NCI-H1436 treated with DMSO at 0.1 percent for 48 hours (cell line): Measurements from ENCODE around the gene CDH4.

Experiments used
- DNase-seq: peaks from one replicate; lab custom pipeline; 2025; lab: John Stamatoyannopoulos, UW

CDH4 gene

GRCh38 chr20:61736001-61736635, 484.1 kb downstream of the CDH4 start:
- no peak for DNase-seq

GRCh38 chr20:61736751-61737310, 484.8 kb downstream of the CDH4 start:
- DNase-seq, result no peak

DNA sequence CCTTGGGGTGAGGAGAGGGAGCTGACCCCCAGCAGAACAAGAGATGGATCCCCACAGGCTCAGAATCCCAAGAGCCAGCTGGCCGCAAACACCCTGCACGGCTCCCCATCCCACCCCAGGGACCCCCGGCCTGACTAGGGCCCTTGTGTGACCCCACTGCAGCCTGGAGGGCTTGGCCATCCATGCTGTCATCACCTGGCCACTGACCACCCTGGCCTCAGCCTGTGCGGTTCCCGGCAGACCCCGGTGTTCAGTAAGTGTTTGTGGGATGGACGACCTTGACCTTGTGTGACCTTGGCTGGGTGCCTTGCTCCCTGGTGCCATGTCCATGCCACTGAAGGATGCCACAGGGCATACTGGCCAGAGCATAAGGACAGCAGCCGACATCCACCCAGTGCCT, 485.3 kb downstream of the CDH4 start:
- DNase-seq, result no peak

GRCh38 chr20:61737812-61738443, 485.9 kb downstream of the CDH4 start:
- no peak for DNase-seq

DNA sequence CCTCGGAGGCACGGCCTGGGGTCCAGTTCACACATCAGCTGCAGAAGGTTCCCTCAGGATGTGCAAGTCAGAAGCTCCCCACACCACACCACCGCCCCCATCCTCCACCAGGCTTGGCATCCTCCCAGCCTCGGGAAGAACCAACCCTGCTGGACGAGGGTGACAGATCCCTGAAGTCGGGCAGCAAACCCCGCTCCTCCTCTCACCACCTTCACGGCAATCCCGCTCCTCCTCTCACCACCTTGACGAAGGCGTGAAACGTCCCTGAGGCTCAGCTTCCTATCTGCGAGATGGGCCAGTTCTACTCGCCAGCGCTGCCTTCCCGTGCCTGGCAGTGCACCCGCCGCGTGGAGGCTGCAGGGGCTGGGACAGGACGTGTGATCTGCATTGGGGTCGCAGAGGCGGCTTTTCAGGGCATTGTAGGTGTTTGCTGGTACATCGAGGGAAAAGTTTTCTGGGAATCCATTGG, 486.6 kb downstream of the CDH4 start:
- DNase-seq, result no peak

GRCh38 chr20:61739086-61739831, 487.2 kb downstream of the CDH4 start:
- no peak for DNase-seq

GRCh38 chr20:61739832-61740118, 487.7 kb downstream of the CDH4 start:
- no peak for DNase-seq

DNA sequence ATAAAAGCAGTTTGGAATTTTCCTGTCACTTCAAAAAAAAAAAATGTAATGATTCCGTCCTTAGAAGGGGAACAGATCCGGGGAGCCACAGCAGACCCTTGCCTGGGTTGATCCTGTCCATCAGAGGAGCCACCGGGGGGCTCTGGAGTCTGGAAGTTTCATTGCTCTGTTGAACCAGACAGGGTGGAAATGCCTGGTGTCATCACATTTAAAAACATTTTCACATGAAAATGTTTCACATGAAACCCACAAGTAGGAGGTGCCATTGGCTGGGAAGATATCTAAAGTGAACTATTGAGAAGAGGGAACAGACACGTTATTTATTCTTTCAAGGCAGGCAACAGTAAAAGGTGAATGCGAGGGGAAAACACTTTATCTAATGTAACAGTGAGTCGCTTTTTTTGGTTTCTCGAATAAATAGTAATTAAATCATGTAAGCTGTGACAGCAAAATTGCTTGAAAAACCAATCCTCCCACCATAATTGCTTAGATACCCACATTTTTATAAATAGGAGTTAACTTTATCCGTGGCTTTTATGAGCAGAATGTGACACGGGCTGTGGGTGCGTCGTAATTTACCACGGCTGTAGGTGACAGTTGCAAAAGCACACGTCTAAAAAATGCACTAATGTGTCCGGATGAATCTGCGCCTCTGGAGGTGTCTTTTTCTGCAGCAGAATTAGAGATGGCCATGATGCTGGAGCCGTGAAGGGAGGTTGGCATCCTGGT, 490.2 kb downstream of the CDH4 start:
- DNase-seq, result no peak

DNA sequence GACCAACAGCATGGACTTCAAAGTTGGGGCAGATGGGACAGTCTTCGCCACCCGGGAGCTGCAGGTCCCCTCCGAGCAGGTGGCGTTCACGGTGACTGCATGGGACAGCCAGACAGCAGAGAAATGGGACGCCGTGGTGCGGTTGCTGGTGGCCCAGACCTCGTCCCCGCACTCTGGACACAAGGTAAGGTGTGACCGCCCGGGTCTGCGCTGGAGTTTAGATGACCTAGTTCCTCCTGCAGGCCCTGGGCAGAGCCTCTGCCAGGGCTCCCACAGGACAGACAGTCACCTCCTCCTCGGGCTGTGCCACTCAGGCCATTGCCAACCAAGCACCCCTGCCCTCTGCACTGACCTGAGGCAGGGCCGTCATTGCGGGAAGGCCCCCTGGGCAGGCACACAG, 491.5 kb downstream of the CDH4 start:
- DNase-seq, result no peak

DNA sequence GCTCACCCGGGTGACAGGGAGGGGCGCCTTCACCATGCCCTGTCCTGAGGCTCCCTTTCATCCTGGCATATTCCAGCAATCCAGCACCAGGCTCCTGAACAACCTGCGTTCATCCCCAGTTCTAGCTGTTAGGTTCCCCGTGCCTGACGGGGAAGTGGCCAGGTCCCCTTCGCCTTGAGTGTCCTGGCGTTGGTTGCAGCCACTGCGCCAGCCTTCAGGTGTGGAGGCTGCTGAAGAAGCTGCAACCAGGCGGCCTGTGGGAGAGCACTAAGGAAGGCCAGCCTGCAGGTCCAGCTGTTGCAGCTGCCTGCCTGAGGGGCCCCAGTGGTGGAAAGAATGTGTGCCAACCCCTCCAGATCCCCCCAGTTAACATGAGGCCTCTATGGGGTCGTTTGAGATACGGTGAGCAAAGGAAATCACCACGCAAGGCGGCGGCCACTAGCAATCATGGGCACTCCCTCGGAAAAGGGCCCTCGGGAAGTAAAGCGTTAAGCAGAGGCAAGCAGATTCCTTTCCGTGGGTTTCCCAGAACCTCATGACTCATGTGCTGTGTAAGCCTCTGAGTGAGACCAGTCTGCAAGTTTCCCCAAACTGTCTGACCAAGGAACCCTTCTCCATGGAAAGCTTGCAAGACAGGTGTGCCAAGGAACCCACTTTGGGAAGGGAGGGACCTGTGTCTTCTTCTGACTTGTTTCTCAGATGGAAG, 492.8 kb downstream of the CDH4 start:
- DNase-seq, result no peak

DNA sequence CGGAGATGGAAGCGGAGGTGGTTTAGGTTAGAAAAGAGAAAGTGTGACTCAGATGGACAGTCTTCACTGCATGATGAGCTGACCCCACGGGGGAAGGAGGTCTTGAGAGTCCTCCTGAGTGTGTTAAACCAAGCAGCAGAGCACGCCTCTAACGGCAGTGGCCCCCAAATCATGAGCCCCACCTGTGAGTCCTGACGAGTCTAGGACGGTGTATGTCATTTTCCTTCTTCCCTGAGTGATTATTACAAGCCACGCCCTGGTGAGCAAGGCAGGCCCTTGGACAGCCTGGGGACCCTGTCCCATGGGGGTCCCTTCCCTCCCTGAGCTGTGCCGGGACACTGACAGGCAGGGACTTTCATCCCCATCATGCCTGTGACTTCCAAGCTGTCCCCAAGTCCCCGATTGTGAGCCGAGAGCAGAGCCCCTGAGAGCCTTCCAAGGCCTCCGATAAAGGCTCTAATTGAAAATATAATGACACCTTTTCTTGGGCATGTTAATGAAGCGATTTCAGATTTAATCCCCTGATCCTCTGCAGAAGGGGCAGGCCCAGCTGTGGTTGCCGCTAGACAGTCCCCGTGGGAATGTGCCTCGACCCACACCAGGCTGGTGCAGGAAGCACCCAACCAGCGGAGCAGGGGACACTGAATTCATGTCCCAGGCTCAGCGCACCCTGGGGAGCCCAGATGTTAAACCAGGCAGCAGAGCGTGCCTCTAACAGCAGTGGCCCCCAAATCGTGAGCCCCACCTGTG, 493.5 kb downstream of the CDH4 start:
- DNase-seq, result no peak

GRCh38 chr20:61746147-61746646, 494.1 kb downstream of the CDH4 start:
- no peak for DNase-seq

GRCh38 chr20:61746781-61747180, 494.7 kb downstream of the CDH4 start:
- no peak for DNase-seq

DNA sequence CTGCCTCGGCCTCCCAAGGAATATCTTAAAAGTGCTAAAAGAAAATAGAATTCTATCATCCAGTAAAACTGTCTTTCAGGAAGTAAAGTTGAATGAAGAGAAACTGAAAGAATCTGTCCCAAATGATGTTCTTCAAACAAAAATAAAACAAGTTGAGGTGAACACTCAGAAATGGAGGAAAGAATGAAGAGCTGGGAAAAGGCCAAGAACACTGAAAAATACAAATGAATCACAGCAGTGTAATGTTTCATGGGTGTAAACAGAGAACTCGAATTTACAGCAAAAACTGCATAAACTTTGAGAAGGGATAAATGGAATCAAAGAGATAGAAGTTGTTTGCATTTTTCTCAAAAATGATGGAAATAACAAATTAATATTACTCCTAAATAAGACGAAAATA, 496.3 kb downstream of the CDH4 start:
- no peak for DNase-seq

DNA sequence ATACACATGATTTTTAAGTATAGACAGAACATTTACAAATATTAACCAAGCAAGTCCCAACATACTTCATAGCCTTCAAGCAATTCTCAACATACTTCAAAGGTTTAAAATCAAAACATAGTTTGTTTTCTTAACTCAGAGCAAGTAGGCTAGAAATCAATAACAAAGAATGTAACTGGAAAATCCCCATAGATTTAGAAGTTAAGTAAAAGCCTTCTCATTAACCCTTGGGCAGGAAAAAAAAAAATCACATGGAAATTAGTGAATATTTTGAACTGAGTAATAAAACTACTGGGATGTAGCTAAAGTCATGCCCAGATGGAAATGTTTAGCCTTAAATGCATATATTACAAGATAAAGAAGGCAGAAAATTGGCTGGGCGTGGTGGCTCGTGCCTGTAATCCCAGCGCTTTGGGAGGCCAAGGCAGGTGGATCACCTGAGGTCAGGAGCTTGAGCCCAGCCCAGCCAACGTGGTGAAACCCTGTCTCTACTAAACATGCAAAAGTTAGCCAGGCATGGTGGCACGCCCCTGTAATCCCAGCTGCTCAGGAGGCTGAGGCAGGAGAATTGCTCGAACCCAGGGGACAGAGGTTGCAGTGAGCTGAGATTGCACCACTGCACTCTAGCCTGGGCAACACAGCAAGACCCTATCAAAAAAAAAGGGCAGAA, 497.5 kb downstream of the CDH4 start:
- DNase-seq, result no peak

- no peak for DNase-seq
Observed at GRCh38 chr20:61750093-61750492, 498.0 kb downstream of the CDH4 start.

GRCh38 chr20:61752576-61752975, 500.5 kb downstream of the CDH4 start:
- no peak for DNase-seq

DNA sequence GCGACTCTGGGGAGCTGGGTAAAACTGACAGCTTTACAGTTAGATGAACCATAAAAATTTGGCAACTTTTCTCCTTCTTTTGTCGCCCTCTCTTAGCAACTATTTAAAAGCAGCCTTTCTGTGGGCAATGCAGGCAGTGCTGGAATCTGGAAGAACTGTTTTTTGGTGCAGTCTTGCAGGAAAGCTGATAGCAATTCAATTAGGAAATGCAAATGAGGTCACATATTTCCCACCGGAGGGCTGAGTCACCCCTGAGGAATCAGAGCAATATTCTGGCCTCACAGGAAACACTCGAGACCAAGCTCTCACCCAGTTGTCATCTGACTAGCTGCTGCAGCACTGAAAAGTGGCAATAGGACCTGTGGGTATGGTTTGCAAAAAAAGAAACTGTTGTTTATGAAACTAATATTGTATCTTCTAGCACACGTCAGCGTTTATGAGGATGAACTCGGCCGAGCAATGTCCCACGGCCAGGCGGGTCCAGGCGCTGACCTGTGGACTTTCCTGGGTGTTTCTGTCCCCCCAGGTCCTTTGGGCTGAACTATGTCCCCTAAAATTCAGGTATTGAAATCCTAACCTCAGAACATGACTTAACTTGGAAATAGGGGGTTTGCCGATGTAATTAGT, 501.4 kb downstream of the CDH4 start:
- DNase-seq, result no peak

DNA sequence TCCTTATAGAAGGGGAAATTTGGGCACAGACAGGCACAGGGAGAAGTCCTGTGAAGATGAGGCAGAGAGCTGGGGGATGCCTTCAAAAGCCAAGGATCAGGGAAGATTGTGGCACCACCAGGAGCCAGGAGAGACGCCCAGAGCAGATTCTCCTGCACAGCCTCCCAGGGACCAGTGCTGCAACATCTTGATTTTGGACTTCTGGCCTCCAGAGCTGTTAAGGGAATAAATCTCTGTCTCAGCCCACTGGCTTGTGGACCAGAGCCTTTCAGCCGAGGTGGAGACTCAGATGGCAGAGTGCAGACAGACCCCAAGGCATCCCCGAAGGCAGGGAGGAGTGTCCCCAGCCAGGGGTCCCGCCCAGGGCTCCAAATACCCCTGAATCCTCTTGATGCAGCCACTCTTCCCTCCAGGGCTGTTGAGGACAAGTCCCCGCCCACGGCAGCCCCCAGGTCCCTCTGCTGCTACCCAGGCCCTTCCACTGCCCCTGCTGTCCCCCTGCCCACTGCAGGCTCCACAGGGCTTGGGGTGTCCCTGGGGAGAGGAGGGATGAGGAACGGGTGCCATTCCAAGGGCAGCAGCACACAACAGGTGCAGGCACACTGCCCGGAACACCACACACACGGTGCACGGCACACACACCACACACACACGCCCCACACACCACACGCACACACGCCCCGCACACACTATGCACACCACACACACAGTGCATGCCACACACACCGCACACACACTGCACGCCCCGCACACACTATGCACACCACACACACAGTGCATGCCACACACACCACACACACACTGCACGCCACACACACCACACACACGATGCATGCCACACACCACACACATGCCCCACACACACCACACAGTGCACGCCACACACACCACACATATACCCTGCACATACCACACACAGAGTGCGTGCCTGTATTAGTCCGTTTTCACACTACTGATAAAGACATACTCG, 502.2 kb downstream of the CDH4 start:
- no peak for DNase-seq
